SKM-1 (cell line): ENCODE results near the gene ADGRG1.

ENCODE experiments used
- DNase-seq: peaks from one replicate; lab custom pipeline; 2025; ENCODE audit not compliant: unreplicated experiment; lab: John Stamatoyannopoulos, UW

Gene ADGRG1

DNA sequence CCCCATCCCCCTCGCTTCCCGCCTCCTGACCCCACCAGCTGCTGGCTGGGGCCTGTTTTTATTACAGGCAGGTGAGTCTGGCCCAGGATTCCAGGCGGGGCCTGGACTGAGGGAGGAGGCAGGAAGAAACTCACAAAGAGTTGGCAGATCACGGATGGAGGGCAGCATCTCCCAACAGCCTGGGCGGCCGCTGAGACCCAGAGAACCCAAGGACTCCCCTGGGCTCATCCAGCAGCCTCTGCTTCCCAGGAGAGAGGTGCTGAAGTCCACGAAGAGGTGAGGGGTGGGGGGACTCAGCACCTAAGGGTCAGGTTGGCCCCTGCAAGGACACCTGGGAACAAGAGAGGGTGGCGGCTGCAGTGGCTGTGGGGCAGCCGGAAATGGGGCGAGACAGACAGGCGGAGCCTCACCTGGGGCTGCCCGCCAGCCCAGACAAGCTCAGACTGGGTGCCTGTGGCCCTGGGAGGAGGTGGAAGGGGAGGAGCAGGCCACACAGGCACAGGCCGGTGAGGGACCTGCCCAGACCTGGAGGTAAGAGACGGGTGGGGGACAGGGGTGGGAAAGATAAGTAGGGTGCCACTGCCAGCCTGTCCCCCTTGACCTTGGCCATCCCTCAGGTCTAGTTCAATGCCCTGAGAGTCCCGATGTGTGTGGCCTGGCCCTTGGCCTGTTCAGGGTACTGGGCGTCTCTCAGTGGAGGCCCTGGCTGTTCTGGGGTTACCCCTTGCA is 8.7 kb upstream of the ADGRG1 start:
- no peak for DNase-seq

DNA sequence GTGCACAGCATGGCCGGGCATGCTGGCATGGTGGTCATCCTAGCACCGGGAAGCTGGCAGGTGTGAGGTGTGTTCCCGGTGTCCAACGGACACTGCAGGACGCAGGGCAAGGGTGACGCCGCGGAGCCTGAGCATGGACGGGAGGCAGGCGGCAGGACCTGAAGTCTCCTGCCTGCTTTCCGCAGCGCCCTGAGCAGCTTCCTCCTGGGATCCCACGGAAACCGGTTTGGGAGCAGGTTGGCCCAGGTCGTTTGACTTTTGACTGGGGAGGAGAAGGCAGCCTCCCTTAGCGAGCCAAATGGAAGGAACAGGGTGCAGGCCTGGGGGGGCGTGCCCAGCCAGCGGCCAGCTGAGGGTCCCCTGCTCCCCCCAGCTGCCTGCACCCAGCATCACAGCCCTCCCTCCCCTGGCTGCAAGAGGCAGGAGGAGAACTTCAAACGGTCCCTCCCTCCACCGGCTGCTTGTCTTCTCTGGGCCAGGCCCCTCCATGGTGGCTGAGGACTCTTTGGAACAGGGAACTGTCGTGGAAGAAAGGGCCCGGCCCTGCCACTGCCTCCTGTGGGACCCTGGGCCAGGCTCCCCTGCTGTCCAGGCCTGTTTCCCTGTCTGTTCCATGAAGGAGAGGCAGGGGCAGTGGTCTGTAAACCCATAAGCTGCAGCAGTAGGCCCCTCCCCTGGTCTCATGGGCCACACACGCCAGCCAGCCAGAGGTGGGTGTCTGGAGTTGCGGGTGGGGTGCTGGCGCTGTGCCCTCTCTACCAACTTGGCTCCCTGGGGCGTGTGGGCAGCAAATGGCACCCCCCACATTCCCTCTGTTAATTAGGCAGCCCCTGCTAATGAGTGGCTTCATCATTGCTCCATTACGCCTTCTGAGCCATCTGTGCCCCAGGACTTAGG is 7.8 kb upstream of the ADGRG1 start:
- no peak for DNase-seq

DNA sequence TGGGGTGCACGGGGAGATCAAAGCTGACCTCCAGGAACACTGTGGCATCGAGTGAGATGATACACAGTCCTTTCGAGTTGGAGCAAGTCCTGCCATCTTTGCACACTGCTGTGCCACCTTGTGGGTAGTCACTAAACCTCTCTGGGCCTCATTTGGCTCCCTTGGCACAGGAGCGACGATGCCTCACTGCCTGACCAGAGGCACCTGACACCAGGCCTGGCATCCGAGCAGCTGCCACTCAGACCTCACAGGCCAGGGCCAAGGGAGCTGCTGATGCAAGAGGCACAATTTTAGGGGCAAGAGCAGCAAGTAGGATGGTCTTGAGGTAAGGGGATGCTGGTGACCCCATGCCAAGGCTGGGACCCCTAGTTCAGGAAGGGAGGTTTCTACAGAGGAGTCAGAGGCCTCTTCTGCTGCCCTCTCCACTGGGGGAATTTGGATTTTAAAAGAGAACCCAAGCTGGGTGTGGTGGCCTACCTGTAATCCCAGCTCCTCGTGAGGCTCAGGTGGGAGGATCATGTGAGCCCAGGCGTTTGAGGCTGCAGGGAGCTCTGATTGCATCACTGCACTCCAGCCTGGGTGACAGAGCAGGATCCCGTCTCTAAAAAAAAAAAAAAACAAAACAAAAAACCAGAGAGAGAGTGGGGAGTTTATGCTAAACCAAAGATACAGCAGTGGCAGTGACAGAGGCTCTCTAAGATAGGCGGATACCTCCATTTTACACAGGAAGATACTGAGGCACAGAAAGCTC is 6.7 kb upstream of the ADGRG1 start:
- DNase-seq, result no peak

DNA sequence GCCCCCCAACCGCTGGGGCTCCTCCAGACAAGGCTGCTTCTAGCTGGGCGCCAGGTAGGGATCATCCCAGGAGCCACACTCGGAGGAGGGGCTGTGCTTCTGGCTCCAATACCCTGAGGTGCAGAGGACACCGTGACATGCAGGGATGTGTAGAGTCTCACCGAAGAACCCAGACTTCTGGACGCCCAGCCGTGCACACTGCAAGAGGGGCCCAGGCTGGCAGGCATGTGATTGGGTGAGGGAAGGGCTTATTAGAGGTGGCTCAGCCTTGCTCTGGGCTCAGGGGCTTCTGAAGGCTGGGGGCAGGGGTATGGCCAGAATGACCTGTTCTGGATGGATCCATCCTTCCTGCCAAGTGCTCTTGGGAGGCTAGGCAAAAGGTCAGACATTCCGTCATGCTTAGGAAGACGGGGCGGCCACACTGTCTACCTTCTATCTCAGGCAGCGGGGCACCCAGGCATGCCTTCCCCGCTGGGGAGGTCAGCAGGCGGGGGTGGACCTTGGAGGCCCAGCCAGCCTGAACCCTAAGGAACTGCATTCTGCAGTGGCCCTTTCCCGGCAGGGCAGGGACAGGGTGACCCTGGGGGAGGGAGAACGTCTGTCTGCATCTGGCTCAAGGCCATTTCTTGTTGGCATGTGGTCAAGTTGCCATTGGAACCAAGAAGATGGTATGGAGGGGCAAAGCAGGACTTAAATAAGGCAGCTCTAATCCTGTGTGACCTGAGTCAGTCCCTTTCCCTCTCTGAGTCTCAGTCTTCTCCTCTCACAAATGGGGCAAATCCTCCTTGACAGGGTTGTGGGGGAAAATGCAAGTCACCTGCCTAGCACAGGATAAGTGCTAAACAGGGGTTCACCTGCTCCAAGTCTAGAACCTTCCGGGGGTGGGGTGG is 5.8 kb upstream of the ADGRG1 start:
- no peak for DNase-seq

DNA sequence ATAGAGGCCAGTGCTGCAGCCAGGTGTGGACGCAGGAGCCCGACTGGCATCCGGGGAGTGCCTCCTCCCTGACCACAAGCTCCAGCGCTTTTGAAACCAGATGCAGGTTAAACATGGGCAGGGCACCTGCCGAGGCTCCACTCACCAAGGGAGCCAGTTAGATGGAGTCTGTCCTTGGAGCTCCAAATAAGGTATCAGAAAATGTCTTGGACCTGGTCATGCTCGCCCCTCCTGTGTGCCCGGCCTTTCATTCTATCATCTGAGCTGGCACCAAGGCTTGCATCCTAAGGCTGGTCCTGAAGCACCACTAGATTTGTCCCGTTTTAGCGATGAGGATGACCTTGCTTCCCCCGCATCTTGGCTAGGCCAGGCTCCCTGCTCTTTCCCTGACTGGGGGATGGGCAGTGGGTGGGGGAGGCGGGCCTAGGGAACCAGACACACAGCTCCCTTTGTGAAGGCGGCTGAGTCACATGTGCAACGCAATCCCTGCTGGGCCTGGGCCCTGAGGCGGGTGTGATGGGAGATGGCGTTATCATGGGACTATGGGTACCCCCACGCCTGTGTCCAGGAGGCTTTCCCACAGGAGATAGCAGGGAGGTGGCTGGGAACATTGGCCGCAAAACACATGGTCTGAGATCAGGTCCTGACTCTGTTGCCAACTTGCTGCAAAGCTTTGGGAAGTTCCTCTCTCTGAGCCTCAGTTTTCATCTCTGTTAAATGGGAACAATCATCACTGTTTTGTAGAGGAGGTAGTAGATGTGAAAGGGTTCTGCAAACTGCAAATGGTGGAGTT is 5.0 kb upstream of the ADGRG1 start:
- DNase-seq, result no peak

DNA sequence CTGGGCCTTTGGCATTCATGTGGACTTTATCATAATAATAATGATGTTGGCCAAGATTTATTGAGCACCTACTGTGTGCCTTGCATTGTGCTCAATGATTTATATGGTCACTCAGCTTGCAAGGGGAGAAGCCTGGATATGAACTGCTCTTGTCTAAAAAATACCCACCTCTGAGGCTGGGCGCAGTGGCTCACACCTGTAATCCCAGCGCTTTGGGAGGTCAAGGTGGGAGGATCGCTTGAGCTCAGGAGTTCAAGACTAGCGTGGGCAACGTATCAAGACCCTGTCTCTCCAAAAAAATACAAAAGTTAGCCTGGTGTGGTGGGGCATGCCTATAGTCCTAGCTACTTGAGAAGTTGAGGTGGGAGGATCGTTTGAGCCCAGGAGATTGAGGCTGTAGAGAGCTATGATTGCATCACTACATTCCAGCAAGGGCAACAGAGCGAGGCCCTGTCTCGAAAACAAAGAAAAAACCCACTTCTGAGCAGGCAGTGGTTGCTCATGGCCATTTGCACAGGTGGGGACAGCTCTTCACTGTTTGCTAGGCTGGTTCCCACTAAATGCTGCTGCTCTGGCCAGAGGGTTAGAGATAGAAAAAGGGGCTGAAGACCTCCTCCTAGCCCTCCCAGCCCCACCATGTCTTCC is 4.3 kb upstream of the ADGRG1 start:
- DNase-seq, result no peak

DNA sequence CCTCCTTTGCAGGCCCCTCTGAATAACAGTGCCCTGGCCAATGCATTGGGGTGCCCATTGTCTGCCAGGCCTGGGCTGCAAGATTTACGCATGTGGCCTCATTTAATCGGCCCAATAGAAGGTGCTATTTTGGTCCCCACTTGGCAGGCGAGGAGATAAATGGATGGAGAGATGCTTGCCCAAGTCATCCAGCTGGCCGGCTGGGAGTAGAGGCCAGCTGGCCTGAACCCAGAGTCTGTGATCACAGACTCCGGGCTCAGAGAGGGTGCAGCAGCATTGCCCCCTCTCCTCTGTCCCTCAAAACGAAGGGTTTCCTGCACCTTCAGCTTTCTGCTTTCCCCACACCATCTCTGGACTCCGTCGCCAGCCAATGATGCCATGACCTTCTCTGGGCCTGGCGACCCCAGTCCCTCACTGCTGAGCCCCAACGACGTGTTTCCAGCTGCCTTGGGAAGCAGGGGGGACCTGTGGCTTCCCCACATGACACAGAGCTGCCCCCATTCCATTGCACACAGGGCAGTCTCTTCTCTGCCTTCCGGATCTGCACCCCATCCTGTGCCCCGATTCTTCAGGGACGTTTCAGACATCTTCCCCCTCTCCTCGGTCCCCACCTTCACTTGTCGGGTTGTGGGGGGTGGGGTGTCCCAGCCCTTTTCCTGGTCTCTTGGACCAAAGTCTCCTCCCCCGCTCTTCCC is 3.5 kb upstream of the ADGRG1 start:
- no peak for DNase-seq

DNA sequence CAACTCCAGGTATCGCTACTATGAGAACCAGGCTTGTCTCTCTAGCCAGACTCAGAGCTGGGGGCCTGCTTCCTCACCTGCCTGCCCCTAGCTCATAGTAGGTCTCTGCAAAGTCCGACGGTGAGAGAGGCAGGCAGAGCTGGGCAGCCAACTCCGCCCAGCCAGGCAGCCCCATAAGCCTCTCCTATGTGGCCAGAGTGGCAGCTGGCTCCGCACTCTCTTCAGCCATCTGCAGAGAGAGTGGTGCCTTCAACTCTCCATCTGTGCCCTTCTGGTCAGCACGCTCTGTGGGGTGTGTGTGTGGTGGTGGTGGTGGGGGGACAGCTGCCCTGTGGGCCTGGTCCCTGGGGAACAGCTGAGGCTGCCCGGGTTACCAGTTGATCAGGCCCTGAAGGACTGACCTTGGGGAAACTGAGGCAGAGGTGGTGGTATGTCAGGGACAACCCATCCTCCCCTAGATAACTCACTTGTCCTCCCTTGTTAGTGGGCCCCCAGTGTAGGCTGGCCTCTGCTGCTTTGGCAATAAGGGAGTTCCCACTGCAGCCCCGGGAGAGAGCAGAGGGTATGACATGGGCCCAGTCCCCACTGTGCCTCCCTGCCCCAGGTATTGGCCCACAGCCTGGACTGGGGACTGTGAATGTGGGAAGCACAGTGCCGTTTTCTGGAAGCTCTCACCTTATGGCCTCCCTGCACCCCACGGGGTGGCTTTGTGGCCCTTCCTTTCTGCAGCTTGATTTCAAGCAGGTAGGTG is 1.8 kb upstream of the ADGRG1 start:
- DNase-seq, result no peak

DNA sequence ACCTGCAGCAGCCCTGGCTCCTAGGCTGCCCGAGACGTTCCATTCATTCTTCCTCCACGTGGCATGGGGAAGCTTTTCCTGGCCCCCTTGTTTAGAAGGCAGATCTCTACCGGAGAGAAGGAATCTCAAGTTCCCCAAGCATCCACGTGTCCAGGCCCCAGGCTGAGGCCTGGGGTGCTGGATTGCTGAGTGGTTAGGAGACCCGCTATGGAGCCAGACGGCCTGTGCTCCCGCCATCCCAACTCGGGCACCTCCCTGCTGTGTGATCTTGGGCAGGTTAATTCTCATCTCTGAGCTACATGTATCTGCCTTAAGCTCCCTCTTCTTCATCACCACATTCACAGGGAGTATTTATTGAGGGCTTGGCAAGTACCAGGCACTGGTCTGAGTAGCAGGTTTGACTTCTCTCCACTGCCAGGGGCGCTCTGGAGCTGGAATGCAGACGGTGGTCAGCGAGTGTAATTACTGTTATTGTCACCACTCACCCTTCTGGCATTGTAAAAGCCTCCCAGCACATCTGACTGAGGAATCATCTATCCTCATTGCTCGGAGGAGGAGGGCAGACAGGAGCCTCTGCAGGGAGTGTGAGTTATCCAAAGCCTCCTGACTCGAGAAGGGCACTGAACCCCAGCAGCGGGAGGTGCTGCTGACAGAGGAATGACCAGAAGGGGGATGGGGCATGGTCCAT is 1.1 kb upstream of the ADGRG1 start:
- DNase-seq, result no peak

DNA sequence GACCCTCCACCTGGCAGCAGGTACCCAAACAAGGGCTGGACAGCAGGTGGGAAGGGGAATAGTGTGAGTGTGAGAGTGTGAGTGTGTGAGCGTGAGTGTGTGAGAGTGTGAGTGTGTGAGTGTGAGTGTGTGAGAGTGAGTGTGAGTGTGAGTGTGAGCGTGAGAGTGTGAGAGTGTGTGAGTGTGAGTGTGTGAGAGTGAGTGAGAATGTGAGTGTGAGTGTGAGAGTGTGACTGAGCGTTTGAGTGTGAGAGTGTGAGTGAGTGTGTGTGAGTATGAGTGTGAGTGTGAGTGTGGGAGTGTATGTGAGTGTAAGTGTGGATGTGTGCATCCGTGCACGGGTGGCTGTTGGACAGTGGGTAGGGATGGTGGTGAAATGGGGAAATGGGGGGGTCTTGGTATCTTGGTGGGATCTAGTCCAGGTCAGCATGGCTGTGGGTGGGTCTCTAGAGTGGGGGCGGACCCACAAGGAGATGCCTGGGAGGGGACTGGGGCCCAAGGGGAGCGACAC is 408 bp downstream of the ADGRG1 start:
- no peak for DNase-seq

DNA sequence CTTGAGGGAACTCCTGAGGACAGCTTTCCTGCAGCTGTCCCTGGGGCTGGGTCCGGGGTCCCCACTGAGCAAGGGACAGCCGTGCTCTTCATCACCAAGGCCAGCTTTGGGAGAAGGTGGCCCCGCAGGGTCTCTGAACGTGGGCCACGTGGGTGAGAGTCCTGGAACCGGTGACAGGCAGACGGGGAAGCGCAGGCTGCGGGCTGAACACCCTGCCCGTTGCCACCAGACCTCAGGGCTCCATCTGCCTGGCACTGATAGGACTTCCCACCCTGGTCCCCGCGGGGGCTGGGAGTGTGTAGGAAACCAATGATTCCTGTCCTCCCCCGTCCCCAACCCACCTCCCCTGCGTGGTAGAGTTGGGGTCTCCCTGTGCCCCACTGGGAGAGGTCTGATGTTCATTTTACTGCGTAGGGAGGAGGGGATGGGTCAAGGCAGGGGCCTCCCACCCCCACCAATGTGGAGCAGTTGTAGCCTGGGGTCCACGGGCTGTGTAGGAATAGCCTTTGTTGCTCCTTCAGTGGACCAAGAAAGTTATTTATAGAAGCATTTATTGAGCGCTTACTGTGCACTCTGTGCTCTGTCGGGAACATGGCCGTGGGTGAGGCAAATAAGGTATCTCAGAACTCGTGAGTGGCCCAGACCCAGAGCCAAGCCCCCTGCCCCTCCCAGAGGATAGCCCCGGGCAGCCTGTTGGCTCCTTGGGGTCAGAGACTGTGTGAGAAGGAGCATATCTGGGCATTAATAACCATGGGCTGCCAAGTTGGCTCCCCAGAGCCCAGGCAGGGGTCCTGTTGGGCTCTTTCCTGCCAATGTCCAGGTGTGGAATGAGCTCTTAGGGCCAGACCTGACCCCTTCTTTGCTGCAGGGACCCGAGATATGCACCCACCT is 1.3 kb downstream of the ADGRG1 start:
- DNase-seq, result no peak

DNA sequence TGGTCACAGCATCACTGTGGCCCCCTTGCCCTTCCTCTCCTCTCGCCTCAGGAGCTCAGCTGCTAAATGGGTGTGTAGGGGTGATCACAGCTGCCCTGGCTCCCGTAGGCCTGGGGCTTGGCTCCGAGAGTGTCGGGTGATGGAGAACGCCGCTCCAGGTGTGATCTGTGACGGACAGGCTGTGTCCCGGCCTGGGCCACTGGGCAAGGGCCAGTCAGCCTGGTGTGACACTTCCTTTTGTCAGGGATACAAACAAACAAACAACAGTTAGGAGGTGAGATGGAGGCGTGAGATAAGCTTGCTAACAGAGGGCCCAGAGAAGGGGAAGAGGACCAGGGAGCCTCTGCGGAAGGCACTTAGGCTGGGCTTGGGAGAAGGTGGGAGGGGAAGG is 2.0 kb downstream of the ADGRG1 start:
- no peak for DNase-seq

DNA sequence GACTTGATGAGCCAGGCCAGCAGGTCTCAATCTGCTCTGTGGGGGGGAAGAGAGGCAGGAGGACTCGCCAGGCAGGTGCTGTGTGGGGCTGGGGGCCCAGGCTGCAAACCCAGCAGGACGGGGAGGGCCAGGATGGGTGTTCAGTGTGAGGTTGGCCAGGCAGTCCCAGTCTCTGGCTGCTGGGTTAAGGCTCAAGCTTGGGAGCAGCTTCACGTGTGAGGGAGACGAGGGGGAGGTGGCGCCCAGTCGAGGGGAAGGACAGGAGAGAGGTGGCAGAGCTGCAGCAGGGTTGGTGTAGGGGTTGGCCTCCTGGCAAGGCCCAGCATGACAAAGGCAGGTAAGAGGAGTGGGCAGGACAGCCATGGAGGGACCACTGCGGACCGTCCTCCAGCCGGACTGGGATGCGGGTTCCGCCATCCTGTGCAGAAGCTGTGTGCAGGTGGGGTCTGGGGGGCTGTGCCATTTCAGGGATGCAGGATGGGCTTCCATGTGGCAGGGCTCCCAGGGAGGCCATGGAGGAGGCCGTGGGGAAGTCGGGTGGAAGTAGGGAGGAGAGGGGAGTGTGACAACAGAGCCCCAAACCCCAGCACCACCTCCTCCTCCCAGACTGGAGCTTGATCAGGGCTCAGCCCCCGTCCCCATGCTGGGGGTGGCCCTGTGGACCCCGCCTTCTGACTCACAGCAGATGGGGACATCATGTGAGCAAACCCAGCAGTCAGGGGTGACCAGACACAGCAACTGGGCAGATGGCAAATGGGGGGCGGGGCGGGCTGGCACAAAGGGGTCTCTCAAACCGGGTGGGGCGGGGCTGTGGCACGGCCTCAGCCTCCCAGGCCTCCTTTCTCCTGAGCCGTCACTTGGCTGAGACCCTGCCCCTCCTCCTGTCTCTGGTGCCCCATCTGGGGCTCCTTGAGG is 2.8 kb downstream of the ADGRG1 start:
- no peak for DNase-seq

DNA sequence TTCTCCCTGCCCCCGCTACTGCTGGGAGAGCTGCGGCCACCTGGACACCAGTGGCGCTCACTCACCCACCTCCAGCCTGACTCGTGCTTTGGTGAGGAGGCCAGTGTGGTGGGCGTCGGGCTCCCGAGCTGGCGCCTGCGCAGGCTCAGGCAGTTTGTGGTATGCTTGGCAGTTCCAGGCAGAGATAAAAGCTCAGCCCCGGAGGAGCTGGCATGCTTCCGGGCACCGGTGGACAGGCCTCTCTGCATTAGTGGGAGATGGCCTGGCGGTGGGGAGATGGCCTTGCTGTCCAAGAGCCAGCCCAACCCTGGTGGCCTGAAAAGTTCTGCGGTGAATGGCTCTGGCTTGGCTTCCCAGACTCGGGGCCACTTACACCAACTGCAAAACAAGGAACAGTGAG is 4.1 kb downstream of the ADGRG1 start:
- no peak for DNase-seq

DNA sequence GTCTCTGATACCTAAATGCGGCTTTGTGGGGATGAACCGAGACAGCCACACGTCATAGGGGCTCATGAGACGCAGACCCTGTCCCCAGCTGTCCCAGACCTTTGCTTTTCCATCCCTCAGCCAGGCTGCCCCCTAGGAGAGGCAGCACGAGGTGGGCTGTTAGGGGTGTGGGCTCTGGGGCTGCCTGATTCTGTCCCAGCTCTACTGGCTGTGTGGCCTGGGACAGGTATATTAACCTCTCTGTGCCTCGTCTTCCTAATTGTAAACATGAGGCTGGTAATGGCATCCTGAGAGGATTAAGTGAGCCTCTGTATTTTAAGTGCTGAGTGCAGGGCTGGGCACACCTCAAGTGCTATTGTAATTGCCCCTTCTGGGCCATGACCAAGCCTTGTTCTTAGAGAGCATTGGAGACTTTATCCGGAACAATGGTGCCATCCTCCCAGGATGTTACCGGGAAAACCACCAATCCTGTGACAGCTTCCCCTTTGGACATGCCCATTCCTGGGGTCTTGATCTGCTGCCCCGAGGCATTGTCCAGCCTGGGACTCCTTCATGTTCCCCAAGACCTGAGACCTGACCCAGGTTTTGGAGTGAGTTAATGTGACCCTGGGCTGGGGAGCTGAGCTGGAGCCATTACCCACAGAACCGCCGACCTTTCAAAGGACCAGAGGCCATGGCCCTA is 5.1 kb downstream of the ADGRG1 start:
- no peak for DNase-seq
